HG03378 (cell line): ENCODE measurements around the gene TMEM120B.

Experiments used
- ATAC-seq: cut with Tn5 transposase; IDR thresholded peaks from one replicate; pipeline ENCODE4 v1.9.1; 2021; ENCODE audit warnings: mild to moderate bottlenecking, moderate library complexity; ENCODE audit not compliant: unreplicated experiment

Gene TMEM120B

DNA sequence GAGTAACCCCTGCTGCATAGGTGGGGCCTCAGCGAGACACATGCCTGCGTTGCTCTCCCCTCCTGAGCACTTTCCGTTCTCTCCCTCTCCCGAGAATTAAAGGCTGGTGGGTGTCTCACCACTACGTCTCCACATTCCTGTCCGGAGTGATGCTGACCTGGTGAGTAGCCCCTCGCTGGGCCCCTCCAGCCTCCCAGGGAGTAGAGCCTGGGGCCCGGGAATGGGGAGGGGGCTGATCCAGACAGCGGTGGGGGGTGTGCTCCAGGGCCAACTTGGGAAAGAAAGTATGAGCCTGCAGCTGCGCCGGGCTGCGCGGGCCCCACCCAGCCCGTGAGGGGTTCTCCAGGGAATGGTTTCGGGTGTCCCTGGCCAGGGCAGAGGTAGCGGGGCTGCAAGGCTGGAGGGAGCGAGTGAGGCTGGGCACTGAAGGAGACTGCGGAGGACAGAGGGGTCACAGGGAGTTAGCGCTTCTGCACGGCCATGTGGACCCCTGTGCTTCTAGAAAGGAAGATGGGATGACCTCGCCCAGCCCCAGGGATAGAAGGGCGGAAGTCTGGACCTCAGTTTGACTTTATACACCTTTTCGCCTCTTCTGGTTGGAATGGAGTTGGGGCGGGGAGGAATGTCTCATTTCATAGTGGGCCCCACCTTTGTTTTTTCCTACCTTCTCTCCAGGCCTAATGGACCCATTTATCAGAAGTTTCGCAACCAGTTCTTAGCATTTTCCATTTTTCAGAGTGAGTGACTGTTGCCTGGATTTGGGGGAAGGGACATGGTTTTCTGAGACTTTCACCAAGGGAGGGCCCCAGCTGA is 58.5 kb downstream of the TMEM120B start:
- ATAC-seq, result no peak

- ATAC-seq, result peak; percentile 80
These were observed 60.6 kb downstream of the TMEM120B start for GRCh38 chr12:121773011-121773777.

- ATAC-seq, result no peak
These were observed 62.5 kb downstream of the TMEM120B start for GRCh38 chr12:121774968-121775474.

- ATAC-seq, result no peak
These were observed 62.9 kb downstream of the TMEM120B start for GRCh38 chr12:121775501-121775900.

DNA sequence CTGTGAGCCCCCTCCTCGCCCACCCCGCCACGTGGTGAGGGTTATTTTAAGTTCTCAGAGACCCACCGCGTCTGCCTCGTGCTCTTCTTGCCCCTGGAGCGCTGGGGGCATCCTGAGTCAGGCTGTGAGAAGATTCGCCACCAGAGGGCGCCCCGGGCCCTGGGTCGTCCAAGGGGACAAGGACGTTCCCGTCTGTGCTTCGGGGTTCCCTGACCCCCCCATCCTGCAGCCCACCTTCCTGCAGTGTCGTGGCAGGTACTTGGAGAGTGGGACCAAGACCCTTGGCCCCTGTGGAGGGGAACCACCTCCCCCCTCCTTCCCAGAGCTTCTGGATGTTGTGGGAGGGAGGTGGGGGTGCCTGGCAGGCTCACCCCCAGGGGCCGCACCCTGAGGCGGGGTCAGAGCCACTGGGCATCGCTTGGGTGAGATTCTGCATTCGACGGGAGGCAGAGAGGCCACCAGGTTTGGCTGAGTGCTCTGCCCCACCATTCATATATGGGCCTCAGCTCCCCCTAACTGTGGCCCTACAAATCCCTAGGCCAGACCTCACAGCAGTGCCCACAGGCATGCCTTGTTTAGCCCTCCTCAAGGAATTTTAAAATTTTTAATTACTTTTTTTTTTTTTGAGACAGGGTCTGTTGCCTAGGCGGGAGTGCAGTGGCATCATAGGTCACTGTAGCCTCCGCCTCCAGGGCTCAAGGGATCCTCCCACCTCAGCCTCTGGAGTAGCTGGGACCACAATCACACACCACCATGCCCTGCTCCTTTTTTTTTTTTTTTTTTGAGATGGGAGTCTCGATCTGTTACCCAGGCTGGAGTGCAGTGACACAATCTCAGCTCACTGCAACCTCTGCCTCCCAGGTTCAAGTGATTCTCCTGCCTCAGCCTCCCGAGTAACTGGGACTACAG is 63.9 kb downstream of the TMEM120B start:
- ATAC-seq, result no peak

DNA sequence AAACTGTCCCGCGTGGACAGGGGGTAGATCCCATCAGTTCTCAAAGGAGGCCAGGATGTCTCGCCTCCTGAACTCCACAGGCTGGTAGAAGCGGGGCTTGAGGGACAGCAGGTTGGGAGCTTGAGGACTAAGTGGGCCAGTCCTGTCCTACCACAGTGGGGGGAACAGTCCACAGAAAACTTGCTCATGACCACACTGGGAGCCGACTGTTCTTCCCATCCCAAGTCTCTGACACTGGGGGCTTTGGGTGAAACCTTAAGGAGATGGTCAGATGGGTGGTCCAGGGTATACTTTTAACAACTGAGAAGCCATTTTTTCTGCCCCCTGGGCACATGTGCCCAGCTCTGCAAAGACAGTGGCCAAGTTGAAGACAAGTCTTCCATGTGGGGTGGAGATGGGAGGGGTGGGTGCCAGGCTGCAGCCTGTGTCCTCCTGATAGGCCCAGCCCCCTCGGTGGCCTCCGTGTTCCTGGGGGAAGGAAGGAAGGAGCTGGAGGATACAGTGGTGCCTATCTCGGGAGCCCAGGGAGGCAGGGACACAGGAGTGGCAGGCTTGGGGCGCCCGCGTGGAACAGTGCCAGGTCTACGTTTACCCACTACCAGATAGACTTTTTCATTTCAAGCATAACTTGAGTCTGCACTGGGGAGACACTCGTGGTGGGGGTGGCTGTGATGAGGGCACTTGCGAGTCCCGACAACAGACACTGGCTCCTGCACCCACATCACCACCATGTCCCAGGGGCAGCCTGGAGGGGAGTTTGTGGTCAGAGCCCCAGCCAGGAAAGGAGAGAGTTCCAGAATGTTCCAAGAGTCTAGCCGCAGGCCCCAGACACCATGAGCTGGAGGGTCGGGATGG is 66.2 kb downstream of the TMEM120B start:
- no peak for ATAC-seq

- no peak for ATAC-seq
These were observed 66.9 kb downstream of the TMEM120B start for GRCh38 chr12:121779422-121779895.

DNA sequence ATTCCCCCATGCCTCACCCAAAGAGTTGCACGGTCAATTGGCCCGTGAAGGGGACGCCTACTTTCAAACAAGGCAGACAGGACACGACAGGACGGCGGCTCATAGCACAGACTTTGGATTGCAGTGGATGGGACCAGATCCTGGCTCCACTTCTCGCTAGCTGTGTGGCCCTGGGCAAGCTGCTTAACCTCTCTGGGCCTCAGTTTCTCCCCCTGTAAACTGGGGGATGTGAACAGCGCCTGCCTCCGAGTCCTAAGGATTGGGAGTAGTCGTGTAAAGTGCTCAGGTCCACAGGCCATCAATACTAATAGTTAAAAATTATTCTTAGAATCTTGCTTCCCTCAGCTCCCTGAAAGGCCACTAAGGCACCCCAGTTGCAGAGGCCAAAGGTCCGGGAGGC is 67.9 kb downstream of the TMEM120B start:
- no peak for ATAC-seq

GRCh38 chr12:121781484-121781997 is 69.0 kb downstream of the TMEM120B start:
- ATAC-seq, result no peak

GRCh38 chr12:121781998-121782979 is 69.7 kb downstream of the TMEM120B start:
- ATAC-seq, result no peak

DNA sequence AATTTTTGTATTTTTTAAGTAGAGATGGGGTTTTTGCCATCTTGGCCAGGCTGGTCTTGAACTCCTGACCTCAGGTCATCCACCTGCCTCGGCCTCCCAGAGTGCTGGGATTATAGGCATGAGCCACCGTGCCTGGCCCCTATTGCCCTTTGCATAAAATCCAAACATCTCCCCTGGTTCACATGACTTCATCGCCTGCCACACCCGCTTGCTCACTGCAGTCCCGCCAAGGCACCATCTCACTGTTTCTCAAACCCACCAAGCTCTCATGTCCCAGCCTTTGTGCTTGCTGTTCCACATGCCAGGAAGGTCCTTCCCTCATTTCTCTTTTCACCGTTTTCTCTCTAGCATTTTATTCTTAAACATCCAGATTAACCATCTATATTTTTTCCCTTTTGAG is 71.2 kb downstream of the TMEM120B start:
- ATAC-seq, result no peak

DNA sequence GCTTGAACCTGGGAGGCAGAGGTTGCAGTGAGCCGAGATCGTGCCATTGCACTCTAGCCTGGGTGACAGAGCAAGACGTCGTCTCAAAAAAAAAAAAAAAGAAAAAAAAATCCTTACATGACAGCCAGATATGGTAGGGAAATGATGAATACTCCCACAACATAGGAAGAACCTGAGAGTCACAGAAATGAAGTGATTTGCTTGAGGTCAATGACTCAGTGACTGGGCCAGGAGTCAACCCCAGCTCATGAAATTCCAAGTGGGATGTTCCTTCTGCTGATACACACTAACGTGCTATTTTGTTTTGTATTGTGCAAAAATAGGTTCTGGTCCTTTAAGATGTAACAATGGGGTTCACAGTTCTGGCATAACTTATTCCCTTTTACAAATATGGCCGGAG is 71.9 kb downstream of the TMEM120B start:
- no peak for ATAC-seq

DNA sequence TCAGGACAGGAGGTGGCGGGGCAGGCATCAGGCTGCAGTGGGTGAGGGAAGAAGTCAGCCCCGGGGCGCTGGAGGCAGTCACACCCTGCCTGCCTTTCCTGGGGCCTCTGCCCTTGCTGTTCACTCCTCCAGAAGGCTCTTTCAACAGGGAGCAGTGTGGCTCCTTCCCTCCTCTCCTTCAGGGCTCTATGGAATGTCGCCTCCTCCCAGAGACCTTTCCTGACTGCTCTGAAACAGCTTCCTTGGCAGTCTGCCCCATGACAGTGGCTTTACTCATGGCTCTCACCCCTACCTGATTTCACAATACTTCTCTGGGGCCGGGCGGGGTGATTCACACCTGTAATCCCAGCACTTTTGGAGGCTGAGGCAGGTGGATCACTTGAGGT is 73.9 kb downstream of the TMEM120B start:
- ATAC-seq, result no peak

GRCh38 chr12:121787063-121788025 is 74.8 kb downstream of the TMEM120B start:
- ATAC-seq, result no peak

DNA sequence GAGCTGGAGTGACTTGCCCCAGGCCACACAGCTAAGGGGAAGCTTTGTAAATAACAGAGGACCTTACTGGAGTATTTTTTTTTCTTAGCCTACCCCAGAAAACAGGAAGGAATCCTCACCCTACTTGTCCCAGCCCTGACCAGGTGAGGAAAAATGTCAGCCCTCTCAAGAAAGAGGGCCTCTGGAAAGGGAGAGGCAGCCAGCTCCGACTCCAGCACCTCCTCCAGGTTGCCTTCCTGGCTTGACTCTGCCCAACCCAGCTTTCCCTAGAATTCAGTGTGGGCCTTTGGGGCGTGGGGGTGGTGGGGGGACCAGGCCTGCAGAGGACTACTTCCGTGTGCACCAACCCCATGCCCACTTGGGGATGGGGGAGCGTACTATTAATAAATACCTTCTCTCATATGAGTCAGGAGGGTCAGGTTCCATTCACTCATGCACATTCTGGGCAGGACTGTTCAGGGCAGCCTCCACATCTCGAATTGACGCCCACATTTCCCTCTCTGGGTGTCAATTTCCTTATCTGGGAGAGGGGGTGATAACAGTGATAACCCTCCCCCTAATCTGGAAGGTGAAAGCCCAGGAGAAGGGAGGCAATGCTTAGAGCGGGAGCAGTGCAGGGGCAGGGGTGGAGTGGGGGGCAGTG is 75.7 kb downstream of the TMEM120B start:
- ATAC-seq, result no peak

DNA sequence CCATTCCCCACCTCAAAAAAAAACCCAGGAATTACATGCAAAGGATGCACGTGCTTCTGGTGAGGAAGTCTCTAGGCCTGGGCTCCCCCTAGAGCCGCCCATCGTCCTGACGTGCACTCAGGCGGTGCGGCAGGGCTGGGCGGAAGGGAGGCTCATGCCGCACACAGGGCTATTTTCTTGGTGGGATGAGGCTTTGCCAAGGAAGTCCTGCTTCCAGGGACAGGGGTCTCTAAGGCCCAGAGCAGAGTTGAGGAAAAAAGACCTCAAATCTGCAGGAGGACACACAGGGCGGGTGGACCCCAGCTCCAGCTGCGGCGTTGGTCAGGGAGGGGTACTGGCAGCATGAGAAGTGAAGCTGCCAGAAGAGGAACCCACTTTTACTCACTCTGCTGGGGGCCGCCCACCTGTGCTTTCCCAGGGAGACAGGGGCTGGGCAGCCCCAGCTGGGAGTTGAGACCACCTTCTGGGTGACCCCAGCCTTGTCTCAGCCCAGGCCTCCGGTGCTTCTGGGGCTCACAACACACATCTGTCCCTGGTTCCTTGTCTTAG is 76.8 kb downstream of the TMEM120B start:
- no peak for ATAC-seq
